ENCODE measurements around the gene HTD2.

HTD2 gene

GRCh38 chr3:58293516-58293915 lies 12.8 kb upstream of the HTD2 start:
- DNase-seq = no peak

GRCh38 chr3:58296269-58296668 lies 10.1 kb upstream of the HTD2 start:
- no peak for DNase-seq

GRCh38 chr3:58296843-58297242 lies 9.5 kb upstream of the HTD2 start:
- DNase-seq = no peak

- no peak for DNase-seq
These were observed 8.1 kb upstream of the HTD2 start for GRCh38 chr3:58298190-58298589.

GRCh38 chr3:58299075-58299474 lies 7.2 kb upstream of the HTD2 start:
- DNase-seq = no peak

GRCh38 chr3:58299839-58300516 lies 6.3 kb upstream of the HTD2 start:
- DNase-seq = no peak

- no peak for DNase-seq
These were observed 1.4 kb downstream of the HTD2 start for GRCh38 chr3:58307639-58308215.

GRCh38 chr3:58308728-58309127 lies 2.4 kb downstream of the HTD2 start:
- no peak for DNase-seq

- DNase-seq = no peak
These were observed 11.5 kb downstream of the HTD2 start for GRCh38 chr3:58317811-58318210.

GRCh38 chr3:58321791-58322190 lies 15.5 kb downstream of the HTD2 start:
- no peak for DNase-seq

GRCh38 chr3:58322793-58323192 lies 16.5 kb downstream of the HTD2 start:
- DNase-seq = no peak

GRCh38 chr3:58323529-58324390 lies 17.4 kb downstream of the HTD2 start:
- DNase-seq = no peak

GRCh38 chr3:58324391-58325390 lies 18.4 kb downstream of the HTD2 start:
- DNase-seq = no peak

GRCh38 chr3:58325525-58325992 lies 19.2 kb downstream of the HTD2 start:
- DNase-seq = no peak

- DNase-seq = no peak
These were observed 20.1 kb downstream of the HTD2 start for GRCh38 chr3:58326267-58326900.

GRCh38 chr3:58329150-58329921 lies 23.0 kb downstream of the HTD2 start:
- no peak for DNase-seq

- no peak for DNase-seq
These were observed 23.6 kb downstream of the HTD2 start for GRCh38 chr3:58329922-58330413.

- DNase-seq = no peak
These were observed 25.4 kb downstream of the HTD2 start for GRCh38 chr3:58331593-58332152.

GRCh38 chr3:58332575-58333188 lies 26.4 kb downstream of the HTD2 start, which contains the start of gene PXK:
PXK (plus strand) TSS chr3:58332892; CDS start chr3:58332989, 97 bp downstream.
- peak; percentile 33 for DNase-seq
